Activated CD4-positive, alpha-beta T cell treated with anti-CD3 and anti-CD28 coated beads, Interleukin-2, amount 50 U/mL, for 16 hours (primary cell): ENCODE results near the gene NANOGP8.
"Not testable (repeated sequence)": the region's sequence is repeated elsewhere in the genome, so short reads cannot be mapped to it uniquely, and the experiment has no call there.

Experiments
- DNase-seq: peaks from one replicate; pipeline ENCODE4 v3.0.0-alpha.2; 2020

NANOGP8 gene, protein sequence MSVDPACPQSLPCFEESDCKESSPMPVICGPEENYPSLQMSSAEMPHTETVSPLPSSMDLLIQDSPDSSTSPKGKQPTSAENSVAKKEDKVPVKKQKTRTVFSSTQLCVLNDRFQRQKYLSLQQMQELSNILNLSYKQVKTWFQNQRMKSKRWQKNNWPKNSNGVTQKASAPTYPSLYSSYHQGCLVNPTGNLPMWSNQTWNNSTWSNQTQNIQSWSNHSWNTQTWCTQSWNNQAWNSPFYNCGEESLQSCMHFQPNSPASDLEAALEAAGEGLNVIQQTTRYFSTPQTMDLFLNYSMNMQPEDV

DNA sequence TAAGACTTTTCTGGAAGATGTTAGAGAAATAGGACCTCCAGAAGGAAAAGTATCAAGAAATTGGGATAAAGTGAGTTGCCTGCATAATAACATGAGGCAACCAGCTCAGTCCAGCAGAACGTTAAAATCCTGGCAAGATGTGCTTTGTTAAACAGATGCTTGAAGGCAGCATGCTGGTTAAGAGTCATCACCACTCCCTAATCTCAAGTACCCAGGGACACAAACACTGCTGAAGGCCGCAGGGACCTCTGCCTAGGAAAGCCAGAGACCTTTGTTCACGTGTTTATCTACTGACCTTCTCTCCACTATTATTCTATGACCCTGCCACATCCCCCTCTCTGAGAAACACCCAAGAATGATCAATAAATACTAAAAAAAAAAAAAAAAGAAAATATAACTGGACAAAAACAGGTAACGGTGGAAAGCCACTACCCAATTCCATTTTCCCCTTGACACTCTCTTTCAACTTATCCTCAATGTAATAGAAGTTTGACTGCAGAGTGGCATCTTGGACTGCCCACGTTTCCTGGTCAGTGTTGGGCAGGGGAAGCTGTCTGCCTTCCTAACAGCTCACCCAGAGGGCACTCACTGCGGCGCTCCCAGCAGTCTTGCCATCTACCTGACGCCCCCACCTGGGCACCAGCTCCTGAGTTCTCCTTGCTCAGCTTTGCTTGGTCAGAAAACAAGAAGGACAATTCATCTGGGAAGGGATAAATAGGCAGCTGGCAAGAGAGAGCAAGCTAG, at the start of gene NANOGP8:
NANOGP8 (minus strand) TSS at position 120 of the 744 bp plus-strand sequence. CDS start 185 bp downstream, outside the sequence.
- DNase-seq: not testable (repeated sequence)

DNA sequence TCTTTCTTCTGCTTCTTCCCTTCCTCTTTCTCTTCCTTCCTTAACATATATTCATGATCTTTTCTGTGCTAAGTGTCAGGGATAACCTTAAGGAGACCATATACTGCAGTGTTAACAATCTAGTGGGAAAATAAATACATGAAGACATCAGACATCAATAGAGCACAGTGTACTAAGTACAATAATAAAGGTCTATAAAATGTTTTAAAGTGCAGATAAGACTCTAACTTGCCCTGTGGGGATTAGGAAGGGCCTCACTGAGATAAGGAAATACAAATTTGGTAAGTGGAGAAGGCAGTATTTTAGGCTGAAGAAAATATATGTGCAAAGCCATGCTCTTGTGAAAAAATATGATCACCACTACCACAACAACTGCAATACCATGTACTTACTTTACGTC, 49.2 kb upstream of the NANOGP8 start:
- no peak for DNase-seq

- DNase-seq: no peak
Measured at GRCh38 chr15:35130245-35130644, 45.1 kb upstream of the NANOGP8 start.

- no peak for DNase-seq
Measured at GRCh38 chr15:35129361-35129760, 44.3 kb upstream of the NANOGP8 start.

- no peak for DNase-seq
Measured at GRCh38 chr15:35127717-35128116, 42.6 kb upstream of the NANOGP8 start.

DNA sequence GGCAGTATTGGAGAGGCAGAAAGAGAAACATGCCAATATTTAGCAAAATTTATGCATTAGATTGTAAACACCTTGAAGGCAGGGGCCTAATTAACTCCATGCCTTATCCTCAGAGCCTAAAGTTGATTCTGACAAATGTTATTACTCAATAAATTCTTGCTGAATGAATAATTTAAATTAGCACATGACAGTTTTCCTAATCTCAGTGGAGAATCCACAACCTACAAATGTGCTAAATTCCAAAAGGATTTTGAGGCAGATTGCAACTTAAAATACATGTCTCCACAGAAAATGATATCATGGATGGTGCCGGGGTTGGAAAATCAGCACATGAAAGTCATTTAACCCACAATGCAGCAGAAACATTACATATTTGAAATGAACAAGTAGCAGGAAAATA, 41.1 kb upstream of the NANOGP8 start:
- no peak for DNase-seq

- DNase-seq: no peak
Measured at GRCh38 chr15:35123743-35124142, 38.6 kb upstream of the NANOGP8 start.

DNA sequence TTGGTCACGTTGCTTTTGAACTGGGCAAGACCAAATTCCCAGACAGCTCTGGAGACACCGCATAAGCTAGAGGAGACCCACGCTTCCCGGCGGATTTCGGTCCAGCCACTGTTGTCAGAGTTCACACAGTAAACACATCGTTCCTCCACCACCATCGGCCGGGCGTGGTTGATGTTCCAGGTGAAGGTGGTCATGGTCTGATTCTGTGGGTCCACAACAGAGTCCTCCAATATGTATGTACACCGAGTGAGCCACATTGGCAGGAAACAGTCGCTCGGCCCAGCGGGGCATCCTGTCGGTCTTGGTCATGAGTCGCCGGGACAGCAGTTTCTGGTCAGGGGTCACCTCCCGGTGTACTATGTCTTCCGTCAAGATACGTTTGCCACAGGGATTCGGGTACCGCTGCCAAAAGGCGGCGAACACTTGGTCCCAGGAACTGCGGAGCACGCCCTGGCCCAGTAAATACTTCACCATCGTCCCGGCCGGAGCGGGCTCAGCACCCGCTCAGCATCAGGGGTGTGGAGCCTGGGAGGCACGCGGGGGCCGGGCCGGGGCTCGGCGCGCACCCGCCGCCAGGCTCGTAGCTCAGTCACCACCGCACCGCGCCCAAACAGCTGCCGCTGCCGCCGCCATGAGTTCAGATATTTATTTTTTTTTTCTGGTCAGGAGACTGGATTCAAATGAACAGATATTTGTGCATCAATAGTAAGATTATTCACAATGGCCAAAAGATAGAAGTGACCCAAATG, 36.7 kb upstream of the NANOGP8 start:
- no peak for DNase-seq

DNA sequence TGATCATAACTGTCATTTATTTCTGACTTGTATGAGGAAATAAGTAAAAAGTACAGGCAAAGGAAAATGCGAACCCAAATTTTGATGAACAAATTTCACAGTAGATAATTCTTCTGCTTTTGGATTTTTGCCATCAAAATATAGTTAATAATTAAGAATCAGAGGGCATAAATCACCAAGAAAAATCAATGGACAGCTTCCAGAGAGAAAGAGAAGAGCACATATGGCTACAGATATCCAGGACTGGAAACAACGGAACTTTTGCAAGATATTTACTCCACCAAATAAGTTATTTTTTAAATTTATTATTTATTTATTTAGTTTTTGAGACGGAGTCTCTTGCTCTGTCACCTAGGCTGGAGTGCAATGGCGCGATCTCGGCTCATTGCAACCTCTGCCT, 35.1 kb upstream of the NANOGP8 start:
- DNase-seq: no peak

GRCh38 chr15:35118960-35119359, 33.9 kb upstream of the NANOGP8 start:
- no peak for DNase-seq

DNA sequence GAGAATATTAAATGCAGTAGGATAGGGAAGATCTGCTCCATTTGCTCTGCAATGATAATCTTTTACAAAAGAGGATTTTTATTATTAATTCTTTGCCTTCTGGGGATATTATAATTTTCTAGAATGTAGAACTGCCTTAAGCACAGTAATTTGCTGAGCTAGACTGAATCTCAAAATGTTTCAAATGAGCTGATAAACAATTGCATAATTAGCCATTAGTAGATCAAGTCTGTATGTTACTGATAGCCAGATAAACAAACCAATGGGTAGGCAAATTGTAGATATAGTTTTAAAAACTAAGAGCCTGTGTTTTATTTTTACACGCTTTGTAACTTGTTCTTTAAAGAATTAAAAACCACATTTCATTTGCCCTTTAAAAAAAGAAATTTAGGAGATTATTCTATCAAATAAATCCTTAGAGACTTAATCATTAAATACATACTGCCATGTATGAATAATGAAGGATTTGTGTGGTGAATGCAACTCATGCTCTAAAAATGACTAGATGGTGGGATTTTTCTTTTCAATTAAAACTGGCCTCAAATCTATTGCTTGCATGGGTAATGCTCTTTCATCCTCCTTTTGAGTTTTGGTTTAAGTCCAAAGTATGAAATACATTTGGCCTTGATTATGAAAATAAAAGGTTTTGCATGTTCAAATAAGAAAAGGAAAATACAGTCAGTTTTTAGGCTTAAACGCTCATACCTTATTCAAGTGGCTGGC, 32.6 kb upstream of the NANOGP8 start:
- DNase-seq: no peak

DNA sequence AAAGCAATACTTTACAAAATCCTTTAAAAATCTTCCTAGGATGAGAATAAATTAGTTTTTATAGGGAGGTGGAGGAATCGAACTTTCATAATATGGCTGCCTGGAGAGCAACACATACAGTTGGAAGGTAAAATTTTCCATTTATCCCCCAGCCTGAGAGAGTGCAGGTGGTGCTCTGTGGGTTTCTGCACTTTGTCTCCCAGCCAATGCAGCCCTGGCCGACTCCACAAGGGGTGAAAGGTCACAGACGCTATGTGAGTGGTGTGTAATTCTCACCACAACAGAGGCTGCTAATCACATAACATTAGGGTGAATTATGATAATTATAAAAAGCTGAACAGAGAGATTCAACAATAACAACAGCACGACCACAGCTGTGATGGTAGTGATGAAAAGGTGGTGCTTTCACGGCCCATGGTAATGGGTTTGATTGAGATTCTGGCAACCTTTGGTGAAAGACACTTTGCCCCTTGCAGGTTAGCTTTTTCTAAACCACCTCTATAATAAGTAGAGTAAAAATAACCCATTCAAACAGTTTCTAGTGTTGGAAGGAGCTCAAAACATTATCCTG, 30.1 kb upstream of the NANOGP8 start:
- no peak for DNase-seq

DNA sequence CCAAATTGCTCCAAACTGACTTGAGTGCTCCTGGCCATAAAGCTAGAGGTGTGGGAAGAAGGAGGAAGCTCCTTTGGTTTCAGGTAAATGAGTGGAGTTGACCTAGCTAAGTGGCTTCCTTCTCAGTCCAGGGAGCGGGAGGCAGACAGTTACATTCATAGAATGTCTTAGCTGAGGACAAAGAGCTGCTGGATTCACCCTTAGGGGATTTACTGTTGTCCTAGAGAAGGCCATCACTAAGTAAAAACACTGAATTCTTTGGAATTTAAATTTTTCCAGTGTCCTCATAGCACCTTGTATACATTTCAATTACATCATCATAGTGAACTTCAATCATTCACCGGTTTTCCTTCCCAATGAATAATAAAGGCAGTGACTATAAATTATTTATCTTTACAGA, 27.3 kb upstream of the NANOGP8 start:
- DNase-seq: no peak

GRCh38 chr15:35111861-35112260, 26.8 kb upstream of the NANOGP8 start:
- DNase-seq: no peak

- DNase-seq: no peak
Measured at GRCh38 chr15:35108453-35108852, 23.4 kb upstream of the NANOGP8 start.

GRCh38 chr15:35107561-35107960, 22.5 kb upstream of the NANOGP8 start:
- no peak for DNase-seq

DNA sequence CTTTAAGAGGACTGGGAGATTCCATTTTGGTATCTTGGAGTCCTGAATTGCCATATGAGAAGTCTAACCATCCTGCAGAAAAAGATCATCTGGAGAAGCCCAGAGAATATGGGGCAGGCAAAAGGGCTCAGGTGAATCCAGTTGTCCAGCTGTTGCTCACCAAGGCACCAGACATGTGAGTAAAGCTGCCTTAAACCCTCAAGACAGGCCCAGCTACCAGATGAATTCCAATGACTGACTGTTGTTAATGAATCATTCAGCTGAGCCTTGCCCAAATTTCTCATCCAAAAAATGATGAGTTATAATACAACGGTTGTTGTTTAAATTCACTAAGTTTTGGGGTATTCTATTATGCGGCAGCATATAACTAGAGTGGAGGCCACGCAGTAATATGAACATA, 22.0 kb upstream of the NANOGP8 start:
- no peak for DNase-seq

- no peak for DNase-seq
Measured at GRCh38 chr15:35104526-35105147, 19.5 kb upstream of the NANOGP8 start.

DNA sequence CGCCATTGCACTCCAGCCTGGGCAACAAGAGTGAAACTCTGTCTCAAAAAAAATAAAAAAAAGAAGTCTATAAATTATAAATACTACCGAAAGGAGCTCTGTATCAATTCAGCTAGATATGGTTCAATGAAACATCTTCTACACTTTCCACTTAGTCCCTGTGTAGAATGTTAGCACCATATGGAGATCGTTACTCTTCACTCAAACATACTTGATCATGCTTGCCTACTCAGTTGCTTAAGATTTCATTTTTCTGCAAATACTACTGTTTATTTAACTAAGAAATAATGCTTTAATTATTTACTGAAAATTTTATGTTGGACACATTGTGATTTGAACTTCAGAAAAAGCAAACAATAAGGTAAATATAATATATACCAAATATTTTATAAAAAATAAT, 17.1 kb upstream of the NANOGP8 start:
- no peak for DNase-seq

DNA sequence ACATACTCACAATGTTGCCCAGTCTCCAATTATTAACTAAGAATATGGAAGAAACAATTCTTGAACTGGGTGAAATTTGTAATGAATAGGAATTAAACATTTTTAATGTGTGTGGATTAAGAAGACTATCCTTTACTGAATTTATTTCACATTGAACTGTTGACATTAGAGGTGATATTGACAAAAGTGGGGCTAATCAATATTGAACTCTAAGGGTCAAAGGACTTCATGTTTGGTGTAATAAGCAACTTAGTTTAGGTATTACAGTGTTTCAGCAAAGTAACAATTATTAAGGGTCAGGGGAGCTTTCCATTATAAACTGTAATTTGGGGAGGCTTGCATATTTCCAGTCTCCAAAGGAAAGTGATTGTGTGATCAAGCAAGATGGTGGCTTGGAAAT, 16.2 kb upstream of the NANOGP8 start:
- DNase-seq: no peak

DNA sequence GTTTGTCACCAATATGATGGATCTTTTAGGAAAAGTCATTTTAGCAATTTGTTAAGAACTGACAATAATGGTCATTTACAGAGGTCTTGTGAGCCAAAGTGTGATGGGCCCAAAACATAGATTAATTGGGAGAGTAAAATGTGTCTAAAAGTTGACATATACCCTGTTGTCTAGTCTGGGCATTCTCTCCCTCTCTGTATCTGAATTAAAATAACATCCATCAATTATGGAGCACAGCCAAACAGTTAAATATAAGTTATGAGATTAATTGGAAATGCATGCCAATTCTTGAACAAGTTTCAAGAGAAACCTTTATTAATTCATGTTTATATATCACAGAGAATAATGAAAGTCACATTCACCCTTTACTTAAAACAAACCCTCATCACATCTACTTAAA, 13.6 kb upstream of the NANOGP8 start:
- DNase-seq: no peak

DNA sequence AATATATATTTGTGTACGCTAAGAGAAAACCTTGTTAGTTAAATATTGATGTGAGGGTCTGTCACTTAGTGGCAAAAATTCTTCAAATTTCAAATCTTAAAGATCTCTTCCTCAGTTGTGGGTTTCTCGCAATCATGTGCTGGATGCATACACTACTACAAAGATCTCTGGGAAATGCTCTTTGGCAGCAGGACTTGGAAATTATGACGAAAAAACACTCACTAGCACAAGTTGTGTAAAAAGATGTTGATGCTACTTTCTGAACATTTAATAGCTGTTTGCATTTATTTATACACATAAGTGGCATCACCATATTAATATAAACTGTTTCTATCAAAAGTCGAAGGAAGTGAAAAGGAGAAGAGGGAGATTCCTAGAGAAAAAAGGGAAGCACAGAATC, 10.8 kb upstream of the NANOGP8 start:
- DNase-seq: no peak
